GM13976 (cell line): ENCODE results near the gene TTLL3.
A peak's percentile ranks its signal among the peaks of the same experiment; 100 is the strongest.

ENCODE experiments used
- DNase-seq: peaks from one replicate; pipeline ENCODE4 v3.0.0; 2012; ENCODE audit warnings: low spot score
- CTCF ChIP-seq: IDR thresholded peaks from 2 replicates; pipeline ENCODE4 v1.5.1; 2012; ENCODE audit warnings: borderline replicate concordance, mild to moderate bottlenecking; ENCODE audit not compliant: insufficient read depth; ENCODE audit errors: extremely low read depth, missing control alignments, control extremely low read depth
- in situ Hi-C: fragments of 300-500 bp; cut with MboI; formaldehyde crosslinking; loops from one replicate; pipeline ENCODE4 v1.12.0; 2022; ENCODE audit warnings: low sequenced_read_pairs, mixed read lengths, inconsistent platforms; ENCODE audit not compliant: unreplicated experiment

The TTLL3 gene

GRCh38 chr3:9820946-9821345 lies 10.9 kb downstream of the TTLL3 start:
- DNase-seq = no peak
- in situ Hi-C loops = no loop called here
- no peak for TF ChIP-seq CTCF

- DNase-seq = no peak
- in situ Hi-C loops = no loop called here
- no peak for TF ChIP-seq CTCF
Observed at GRCh38 chr3:9825451-9826040, 15.5 kb downstream of the TTLL3 start.

- in situ Hi-C loops = no loop called here
- no peak for DNase-seq
- peak; percentile 21 for TF ChIP-seq CTCF
Observed at GRCh38 chr3:9826815-9827573, 16.9 kb downstream of the TTLL3 start.

- TF ChIP-seq CTCF = no peak
- in situ Hi-C loops = no loop called here
- DNase-seq = no peak
Observed at GRCh38 chr3:9828801-9829755, 19.0 kb downstream of the TTLL3 start.

- no peak for DNase-seq
Observed at GRCh38 chr3:9831253-9831652, 21.2 kb downstream of the TTLL3 start.

More at GRCh38 chr3:9831253-9831652, 21.2 kb downstream of the TTLL3 start:
- no peak for TF ChIP-seq CTCF
- in situ Hi-C loops = no loop called here
